Activated T-cell treated with anti-CD3 and anti-CD28 coated beads, Interleukin-2, amount 50 U/mL, for 24 hours (primary cell): ENCODE measurements around the gene COX7A2L.
A peak's percentile ranks its signal among the peaks of the same experiment; 100 is the strongest.
"Not testable (repeated sequence)": the region's sequence is repeated elsewhere in the genome, so short reads cannot be mapped to it uniquely, and the experiment has no call there.

Source experiments
- DNase-seq: peaks from one replicate; pipeline ENCODE4 v3.0.0-alpha.2; 2020
- H3K27ac Mint-ChIP-seq: 2 replicates; pipeline ENCODE4 v1.8.0; 2020; ENCODE audit warnings: mild to moderate bottlenecking, mixed read lengths
- H3K27me3 Mint-ChIP-seq: 2 replicates; pipeline ENCODE4 v1.8.0; 2020; ENCODE audit warnings: mixed read lengths
- H3K36me3 Mint-ChIP-seq: 2 replicates; pipeline ENCODE4 v1.8.0; 2020; ENCODE audit warnings: low read depth, mixed read lengths
- H3K4me1 Mint-ChIP-seq: 2 replicates; pipeline ENCODE4 v1.8.0; 2020; ENCODE audit warnings: low read depth, mixed read lengths
- H3K4me3 Mint-ChIP-seq: 2 replicates; pipeline ENCODE4 v1.8.0; 2020; ENCODE audit warnings: mild to moderate bottlenecking, moderate library complexity, mixed read lengths
- H3K9me3 Mint-ChIP-seq: 2 replicates; pipeline ENCODE4 v1.8.0; 2020; ENCODE audit warnings: mixed read lengths

COX7A2L gene

GRCh38 chr2:42338567-42339190 is 22.3 kb downstream of the COX7A2L start:
- Mint-ChIP-seq H3K36me3 (peaks cover 96% of the 10 kb centered on the region), H3K9me3 (no peaks in the 10 kb centered on the region), H3K4me3 (no peak overlapping the region), H3K27ac (no peak overlapping the region), H3K4me1 (peaks cover 33% of the 10 kb centered on the region), H3K27me3 (no peaks in the 10 kb centered on the region)
- DNase-seq = no peak

GRCh38 chr2:42337846-42338566 is 23.0 kb downstream of the COX7A2L start:
- Mint-ChIP-seq H3K9me3 (no peaks in the 10 kb centered on the region), H3K4me1 (peaks cover 26% of the 10 kb centered on the region), H3K27me3 (no peaks in the 10 kb centered on the region), H3K36me3 (peaks cover 96% of the 10 kb centered on the region), H3K4me3 (no peak overlapping the region), H3K27ac (no peak overlapping the region)
- DNase-seq = no peak

GRCh38 chr2:42337356-42337820 is 23.6 kb downstream of the COX7A2L start:
- H3K9me3 Mint-ChIP-seq = no peaks in the 10 kb centered on the region
- H3K36me3 Mint-ChIP-seq = peaks cover 96% of the 10 kb centered on the region
- H3K4me1 Mint-ChIP-seq = peaks cover 20% of the 10 kb centered on the region
- DNase-seq = no peak
- no peak overlapping the region for H3K27ac Mint-ChIP-seq
- H3K4me3 Mint-ChIP-seq = no peak overlapping the region
- H3K27me3 Mint-ChIP-seq = no peaks in the 10 kb centered on the region

- peak overlapping the region; percentile 6 for H3K27ac Mint-ChIP-seq
- no peaks in the 10 kb centered on the region for H3K27me3 Mint-ChIP-seq
- DNase-seq = no peak
- H3K9me3 Mint-ChIP-seq = no peaks in the 10 kb centered on the region
- peaks cover 96% of the 10 kb centered on the region for H3K36me3 Mint-ChIP-seq
- H3K4me3 Mint-ChIP-seq = no peak overlapping the region
- H3K4me1 Mint-ChIP-seq = peaks cover 15% of the 10 kb centered on the region
Measured at GRCh38 chr2:42336361-42336965, 24.6 kb downstream of the COX7A2L start.

GRCh38 chr2:42335514-42336104 is 25.4 kb downstream of the COX7A2L start:
- peak overlapping the region; percentile 53 for H3K27ac Mint-ChIP-seq
- DNase-seq = no peak

GRCh38 chr2:42334865-42335264 is 26.2 kb downstream of the COX7A2L start:
- H3K27ac Mint-ChIP-seq, H3K4me3 Mint-ChIP-seq, H3K9me3 Mint-ChIP-seq, DNase-seq, H3K27me3 Mint-ChIP-seq: not testable (repeated sequence)
- Mint-ChIP-seq H3K4me1 (peaks cover 16% of the 10 kb centered on the region), H3K36me3 (peaks cover 94% of the 10 kb centered on the region)

More at GRCh38 chr2:42335514-42336104, 25.4 kb downstream of the COX7A2L start:
- Mint-ChIP-seq H3K36me3 (peaks cover 94% of the 10 kb centered on the region), H3K27me3 (no peaks in the 10 kb centered on the region), H3K9me3 (no peaks in the 10 kb centered on the region), H3K4me3 (no peak overlapping the region), H3K4me1 (peaks cover 11% of the 10 kb centered on the region)

- H3K4me3 Mint-ChIP-seq = no peak overlapping the region
- peaks cover 18% of the 10 kb centered on the region for H3K4me1 Mint-ChIP-seq
- peaks cover 94% of the 10 kb centered on the region for H3K36me3 Mint-ChIP-seq
- peak overlapping the region; percentile 70 for H3K27ac Mint-ChIP-seq
- no peaks in the 10 kb centered on the region for H3K27me3 Mint-ChIP-seq
- no peak for DNase-seq
- no peaks in the 10 kb centered on the region for H3K9me3 Mint-ChIP-seq
Measured at GRCh38 chr2:42334220-42334619, 26.8 kb downstream of the COX7A2L start.

GRCh38 chr2:42333579-42333978 is 27.4 kb downstream of the COX7A2L start:
- Mint-ChIP-seq H3K36me3 (peaks cover 94% of the 10 kb centered on the region), H3K9me3 (no peaks in the 10 kb centered on the region), H3K4me1 (peaks cover 18% of the 10 kb centered on the region), H3K27me3 (no peaks in the 10 kb centered on the region), H3K4me3 (no peak overlapping the region), H3K27ac (peak overlapping the region; percentile 70)
- no peak for DNase-seq

GRCh38 chr2:42332575-42332974 is 28.4 kb downstream of the COX7A2L start:
- peak overlapping the region; percentile 70 for H3K27ac Mint-ChIP-seq
- H3K4me3 Mint-ChIP-seq = no peak overlapping the region
- no peaks in the 10 kb centered on the region for H3K27me3 Mint-ChIP-seq
- H3K4me1 Mint-ChIP-seq = peaks cover 18% of the 10 kb centered on the region
- H3K36me3 Mint-ChIP-seq = peaks cover 92% of the 10 kb centered on the region
- H3K9me3 Mint-ChIP-seq = no peaks in the 10 kb centered on the region
- no peak for DNase-seq

GRCh38 chr2:42331569-42332284 is 29.3 kb downstream of the COX7A2L start:
- Mint-ChIP-seq H3K9me3 (no peaks in the 10 kb centered on the region), H3K4me3 (no peak overlapping the region), H3K4me1 (peaks cover 26% of the 10 kb centered on the region), H3K27ac (peak overlapping the region; percentile 85), H3K27me3 (no peaks in the 10 kb centered on the region), H3K36me3 (peaks cover 92% of the 10 kb centered on the region)
- no peak for DNase-seq

- no peak for DNase-seq
- peaks cover 89% of the 10 kb centered on the region for H3K36me3 Mint-ChIP-seq
- H3K4me1 Mint-ChIP-seq = peaks cover 26% of the 10 kb centered on the region
- H3K27ac Mint-ChIP-seq = peak overlapping the region; percentile 85
- no peaks in the 10 kb centered on the region for H3K9me3 Mint-ChIP-seq
- H3K4me3 Mint-ChIP-seq = no peak overlapping the region
- no peaks in the 10 kb centered on the region for H3K27me3 Mint-ChIP-seq
Measured at GRCh38 chr2:42329736-42330135, 31.3 kb downstream of the COX7A2L start.

- no peak for DNase-seq
- Mint-ChIP-seq H3K4me1 (peaks cover 26% of the 10 kb centered on the region), H3K9me3 (no peaks in the 10 kb centered on the region), H3K27ac (no peak overlapping the region), H3K4me3 (no peak overlapping the region), H3K36me3 (peaks cover 92% of the 10 kb centered on the region), H3K27me3 (no peaks in the 10 kb centered on the region)
Measured at GRCh38 chr2:42328923-42329322, 32.1 kb downstream of the COX7A2L start.

GRCh38 chr2:42328148-42328833 is 32.7 kb downstream of the COX7A2L start:
- Mint-ChIP-seq H3K27me3 (no peaks in the 10 kb centered on the region), H3K4me1 (peaks cover 26% of the 10 kb centered on the region), H3K36me3 (peaks cover 91% of the 10 kb centered on the region), H3K9me3 (no peaks in the 10 kb centered on the region), H3K27ac (peak overlapping the region; percentile 59), H3K4me3 (no peak overlapping the region)
- DNase-seq = no peak

GRCh38 chr2:42327125-42327524 is 33.9 kb downstream of the COX7A2L start:
- DNase-seq = no peak
- Mint-ChIP-seq H3K9me3 (no peaks in the 10 kb centered on the region), H3K27me3 (no peaks in the 10 kb centered on the region), H3K27ac (peak overlapping the region; percentile 79), H3K4me3 (no peak overlapping the region), H3K4me1 (peaks cover 26% of the 10 kb centered on the region), H3K36me3 (peaks cover 88% of the 10 kb centered on the region)
